NOMO-1 treated with dmso at 0.1 percent for 144 hours (cell line): ENCODE measurements around the gene NSUN5.
"Not testable (repeated sequence)": the region's sequence is repeated elsewhere in the genome, so short reads cannot be mapped to it uniquely, and the experiment has no call there.

ENCODE experiments used
- DNase-seq: peaks from one replicate; lab custom pipeline; 2025; ENCODE audit not compliant: unreplicated experiment; lab: John Stamatoyannopoulos, UW

The NSUN5 gene

DNA sequence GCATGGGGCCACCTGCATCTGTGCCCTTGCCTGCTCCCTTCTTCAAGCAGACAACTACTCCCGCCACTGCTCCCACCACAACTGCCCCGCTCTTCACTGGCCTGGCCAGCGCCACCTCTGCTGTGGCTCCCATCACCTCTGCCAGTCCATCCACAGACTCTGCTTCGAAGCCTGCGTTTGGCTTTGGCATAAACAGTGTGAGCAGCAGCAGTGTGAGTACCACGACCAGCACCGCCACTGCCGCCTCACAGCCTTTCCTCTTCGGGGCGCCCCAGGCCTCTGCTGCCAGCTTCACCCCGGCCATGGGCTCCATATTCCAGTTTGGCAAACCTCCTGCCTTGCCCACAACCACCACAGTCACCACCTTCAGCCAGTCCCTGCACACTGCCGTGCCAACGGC lies 11.4 kb downstream of the NSUN5 start:
- not testable (repeated sequence) for DNase-seq

DNA sequence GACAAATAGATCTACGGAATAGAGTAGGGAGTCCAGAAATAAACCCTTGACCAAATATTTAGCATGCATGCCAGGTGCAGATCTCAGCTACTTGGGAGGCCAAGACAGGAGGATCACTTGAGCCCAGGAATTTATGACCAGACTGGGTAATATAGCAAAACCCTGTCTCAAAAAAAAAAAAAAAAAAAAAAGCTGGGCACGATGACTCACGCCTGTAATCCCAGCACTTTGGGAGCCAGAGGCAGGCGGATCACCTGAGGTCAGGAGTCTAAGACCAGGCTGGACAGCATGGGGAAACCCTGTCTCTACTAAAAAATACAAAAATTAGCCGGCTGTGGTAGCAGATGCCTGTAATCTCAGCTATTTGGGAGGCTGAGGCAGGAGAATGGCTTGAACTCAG lies 31.4 kb downstream of the NSUN5 start:
- DNase-seq, result not testable (repeated sequence)

DNA sequence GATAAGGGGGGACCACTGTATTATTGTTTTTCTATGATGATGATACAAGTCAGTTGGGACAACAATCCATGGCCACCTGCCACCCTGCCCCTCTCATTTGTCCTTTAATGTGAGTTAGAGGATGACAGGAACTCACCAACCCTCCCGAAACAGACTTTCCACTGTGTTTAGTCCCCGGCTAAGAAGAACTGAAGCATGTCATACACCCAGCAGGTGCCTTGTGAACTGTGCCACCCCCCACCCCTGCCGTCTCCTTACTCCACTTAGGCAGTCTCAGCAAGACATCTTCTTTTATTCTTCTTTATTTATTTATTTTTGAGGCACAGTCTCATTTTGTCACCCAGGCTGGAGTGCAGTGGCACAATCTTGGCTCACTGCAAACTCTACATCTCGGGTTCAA lies 40.8 kb downstream of the NSUN5 start:
- DNase-seq, result not testable (repeated sequence)

- DNase-seq, result not testable (repeated sequence)
These were observed 41.8 kb downstream of the NSUN5 start for GRCh38 chr7:73266719-73267368.

DNA sequence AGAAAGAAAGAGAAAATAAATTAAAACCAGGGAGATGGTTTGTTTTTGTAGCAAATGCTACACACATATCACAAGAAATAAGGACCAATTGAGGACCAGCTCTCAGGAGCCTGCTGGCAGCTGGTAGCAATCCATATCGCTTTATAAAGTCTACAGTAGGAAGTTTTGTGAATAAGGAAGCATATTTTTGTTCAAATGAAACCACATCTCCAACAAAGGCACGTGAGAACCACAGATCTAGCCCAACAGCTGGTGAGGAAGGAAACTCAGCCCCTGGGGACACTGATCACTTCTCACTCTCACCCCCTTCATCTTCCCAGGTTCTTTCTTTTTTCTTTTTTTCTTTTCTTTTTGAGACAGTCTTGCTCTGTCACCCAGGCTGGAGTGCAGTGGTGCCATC lies 46.2 kb downstream of the NSUN5 start:
- not testable (repeated sequence) for DNase-seq
